ENCODE results near the gene LDB2.

DNA sequence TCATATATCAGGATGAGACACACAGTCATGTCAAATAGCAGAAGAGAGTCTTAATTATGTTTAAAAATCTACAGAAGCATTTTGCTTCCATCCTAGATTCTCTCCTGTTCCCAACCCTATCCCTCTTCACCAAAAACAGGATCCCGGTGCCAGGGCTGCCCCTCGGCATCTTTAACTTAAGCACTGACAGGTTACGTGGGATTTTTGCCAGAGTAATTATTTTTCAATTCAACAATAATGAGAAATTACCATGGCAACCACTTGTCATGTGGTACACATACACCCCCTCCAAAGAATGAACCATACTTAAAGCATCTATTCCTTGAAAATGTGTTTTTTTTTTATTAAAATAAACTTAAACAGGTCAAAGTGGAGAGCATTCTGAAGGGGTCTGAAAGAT is 130.6 kb downstream of the LDB2 start:
- TF ChIP-seq JUN (IDR thresholded peaks at IDR 0.05; ENCODE audit: borderline replicate concordance, insufficient read depth, insufficient read length, low read depth): no peak
- TF ChIP-seq, protein P1, sequence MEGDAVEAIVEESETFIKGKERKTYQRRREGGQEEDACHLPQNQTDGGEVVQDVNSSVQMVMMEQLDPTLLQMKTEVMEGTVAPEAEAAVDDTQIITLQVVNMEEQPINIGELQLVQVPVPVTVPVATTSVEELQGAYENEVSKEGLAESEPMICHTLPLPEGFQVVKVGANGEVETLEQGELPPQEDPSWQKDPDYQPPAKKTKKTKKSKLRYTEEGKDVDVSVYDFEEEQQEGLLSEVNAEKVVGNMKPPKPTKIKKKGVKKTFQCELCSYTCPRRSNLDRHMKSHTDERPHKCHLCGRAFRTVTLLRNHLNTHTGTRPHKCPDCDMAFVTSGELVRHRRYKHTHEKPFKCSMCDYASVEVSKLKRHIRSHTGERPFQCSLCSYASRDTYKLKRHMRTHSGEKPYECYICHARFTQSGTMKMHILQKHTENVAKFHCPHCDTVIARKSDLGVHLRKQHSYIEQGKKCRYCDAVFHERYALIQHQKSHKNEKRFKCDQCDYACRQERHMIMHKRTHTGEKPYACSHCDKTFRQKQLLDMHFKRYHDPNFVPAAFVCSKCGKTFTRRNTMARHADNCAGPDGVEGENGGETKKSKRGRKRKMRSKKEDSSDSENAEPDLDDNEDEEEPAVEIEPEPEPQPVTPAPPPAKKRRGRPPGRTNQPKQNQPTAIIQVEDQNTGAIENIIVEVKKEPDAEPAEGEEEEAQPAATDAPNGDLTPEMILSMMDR (IDR thresholded peaks at IDR 0.05; ENCODE audit: extremely low read depth in 1 of 2, insufficient read depth in 1 of 2, low read depth in 1 of 2, low read length in 2 of 2): no peak
- TF ChIP-seq, protein P2, sequence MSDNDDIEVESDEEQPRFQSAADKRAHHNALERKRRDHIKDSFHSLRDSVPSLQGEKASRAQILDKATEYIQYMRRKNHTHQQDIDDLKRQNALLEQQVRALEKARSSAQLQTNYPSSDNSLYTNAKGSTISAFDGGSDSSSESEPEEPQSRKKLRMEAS (IDR thresholded peaks at IDR 0.05; ENCODE audit: insufficient read depth, insufficient read length): no peak
- no peak for TF ChIP-seq EZH2 (IDR thresholded peaks at IDR 0.05; ENCODE audit: borderline replicate concordance, low read depth, low read length, severe bottlenecking)
